BLaER1 (cell line): ENCODE results near the gene RNF40.

Experiments
- H3K27ac ChIP-seq: shearing (Covaris generic); formaldehyde crosslinking; 2 replicates; pipeline ENCODE4 v1.8.1; 2022
- H3K27me3 ChIP-seq: shearing (Covaris generic); formaldehyde crosslinking; 2 replicates; pipeline ENCODE4 v1.8.1; 2022
- H3K36me3 ChIP-seq: shearing (Covaris generic); formaldehyde crosslinking; 2 replicates; pipeline ENCODE4 v1.8.1; 2022
- H3K4me1 ChIP-seq: shearing (Covaris generic); formaldehyde crosslinking; 2 replicates; pipeline ENCODE4 v1.8.1; 2022
- H3K4me2 ChIP-seq: shearing (Covaris generic); formaldehyde crosslinking; 2 replicates; pipeline ENCODE4 v1.8.1; 2022
- H3K4me3 ChIP-seq: shearing (Covaris generic); formaldehyde crosslinking; 2 replicates; pipeline ENCODE4 v1.8.1; 2022
- H3K9ac ChIP-seq: shearing (Covaris generic); formaldehyde crosslinking; 2 replicates; pipeline ENCODE4 v1.8.1; 2022
- H3K9me3 ChIP-seq: shearing (Covaris generic); formaldehyde crosslinking; 2 replicates; pipeline ENCODE4 v1.8.1; 2022
- H4K20me1 ChIP-seq: shearing (Covaris generic); formaldehyde crosslinking; 2 replicates; pipeline ENCODE4 v1.8.1; 2022
- Cebpa-rat ChIP-seq: shearing (Covaris generic); IDR thresholded peaks from 2 replicates; pipeline ENCODE4 v1.8.1; 2022

The RNF40 gene

DNA sequence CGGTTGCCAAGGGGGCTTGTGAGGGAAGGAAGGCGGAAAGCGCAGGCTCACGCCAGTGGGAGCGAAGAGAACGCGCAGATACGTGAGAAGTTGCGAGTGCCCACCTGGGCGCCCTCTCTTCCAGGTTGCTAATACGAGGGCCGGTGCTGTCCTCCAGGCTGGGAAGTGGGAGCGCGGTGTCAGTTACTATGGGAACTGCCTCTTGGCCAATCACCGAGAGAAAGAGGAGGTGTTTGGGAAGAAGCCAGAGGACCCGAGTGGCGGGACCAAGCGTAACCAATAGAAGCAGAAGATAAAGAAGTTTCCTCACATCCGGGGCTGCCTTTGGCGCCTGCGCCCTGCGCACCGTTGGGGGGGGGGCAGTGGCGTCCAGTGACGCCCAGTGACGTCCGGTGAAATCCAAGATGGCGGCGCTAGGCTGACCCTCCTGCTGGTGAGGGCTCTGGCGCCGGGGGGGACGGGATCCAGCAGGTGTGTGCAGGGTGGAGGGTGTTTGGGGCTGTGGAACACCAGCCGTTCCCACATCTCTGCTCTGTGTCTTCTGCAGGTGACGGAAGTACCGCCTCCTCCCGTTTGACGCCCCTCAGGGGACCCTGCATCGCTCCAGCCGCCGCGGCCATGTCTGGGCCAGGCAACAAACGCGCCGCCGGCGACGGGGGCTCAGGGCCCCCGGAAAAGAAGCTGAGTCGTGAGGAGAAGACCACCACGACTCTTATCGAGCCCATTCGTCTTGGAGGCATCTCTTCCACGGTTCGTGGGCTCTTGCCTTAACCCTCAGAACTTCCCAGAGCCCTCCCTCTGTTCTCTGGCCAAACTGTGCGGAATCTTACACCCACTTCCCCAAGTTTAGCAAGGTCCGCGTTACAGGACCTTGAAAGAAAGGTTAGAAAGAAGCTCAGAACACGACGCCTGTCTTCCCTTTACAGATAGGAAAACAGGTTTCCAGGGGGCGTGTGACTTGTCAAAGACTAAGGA lies at the start of gene RNF40, which contains the start of gene CFAP119:
TSS of gene RNF40 (plus strand) at position 395 of the 975 bp plus-strand sequence. CDS start at position 619, 224 bp downstream.
TSS of gene CFAP119 (minus strand) at position 135 of the 975 bp plus-strand sequence. CDS start 314 bp downstream, outside the sequence.
- Histone ChIP-seq H3K36me3 (peaks cover 66% of the 10 kb centered on the region), H3K27me3 (no peaks in the 10 kb centered on the region), H3K4me2 (peak within 1 kb of the TSS; percentile 94), H3K4me1 (peaks cover 50% of the 10 kb centered on the region), H3K4me3 (peak within 1 kb of the TSS; percentile 88), H3K9ac (peak within 1 kb of the TSS; percentile 86), H3K9me3 (no peaks in the 10 kb centered on the region), H4K20me1 (peaks cover 49% of the 10 kb centered on the region), H3K27ac (peak within 1 kb of the TSS; percentile 84)
- TF ChIP-seq Cebpa-rat, result peak; percentile 78

DNA sequence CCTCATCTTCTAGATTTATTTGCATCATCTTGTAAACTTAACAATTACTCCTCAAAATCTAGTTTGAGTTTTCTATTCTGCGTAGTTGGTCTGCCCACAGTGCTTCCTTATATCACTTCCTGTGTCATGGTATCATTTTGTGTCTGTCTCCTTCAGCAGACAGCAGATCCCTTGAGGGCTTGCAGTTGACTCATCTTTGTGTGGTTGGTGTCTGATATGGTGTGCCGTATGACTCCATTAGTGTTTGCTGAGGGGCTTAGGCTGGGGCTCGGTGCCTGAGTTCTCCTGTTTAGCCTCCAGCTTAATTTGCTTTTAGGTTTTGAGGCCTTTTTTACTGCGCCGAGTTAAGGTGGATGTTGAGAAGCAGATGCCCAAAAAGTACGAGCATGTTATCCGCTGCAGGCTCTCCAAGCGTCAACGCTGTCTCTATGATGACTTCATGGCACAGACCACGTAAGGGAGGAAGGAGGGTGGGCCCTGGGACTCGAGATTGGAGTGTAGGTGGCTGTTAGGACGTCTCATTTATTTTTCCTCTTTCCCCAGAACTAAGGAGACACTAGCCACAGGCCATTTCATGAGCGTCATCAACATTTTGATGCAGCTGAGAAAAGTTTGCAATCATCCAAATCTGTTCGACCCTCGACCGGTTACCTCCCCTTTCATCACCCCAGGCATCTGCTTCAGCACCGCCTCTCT lies 46.2 kb upstream of the RNF40 start:
- Histone ChIP-seq H3K4me3 (no peak overlapping the region), H3K4me1 (peaks cover 19% of the 10 kb centered on the region), H3K9me3 (no peaks in the 10 kb centered on the region), H3K4me2 (peak overlapping the region; percentile 43), H3K27me3 (no peaks in the 10 kb centered on the region), H4K20me1 (peaks cover 85% of the 10 kb centered on the region), H3K36me3 (peaks cover 100% of the 10 kb centered on the region), H3K9ac (peak overlapping the region; percentile 27; the same call in 1 of the 2 replicates), H3K27ac (peak overlapping the region; percentile 26; the same call in 1 of the 2 replicates)
- TF ChIP-seq Cebpa-rat, result no peak

DNA sequence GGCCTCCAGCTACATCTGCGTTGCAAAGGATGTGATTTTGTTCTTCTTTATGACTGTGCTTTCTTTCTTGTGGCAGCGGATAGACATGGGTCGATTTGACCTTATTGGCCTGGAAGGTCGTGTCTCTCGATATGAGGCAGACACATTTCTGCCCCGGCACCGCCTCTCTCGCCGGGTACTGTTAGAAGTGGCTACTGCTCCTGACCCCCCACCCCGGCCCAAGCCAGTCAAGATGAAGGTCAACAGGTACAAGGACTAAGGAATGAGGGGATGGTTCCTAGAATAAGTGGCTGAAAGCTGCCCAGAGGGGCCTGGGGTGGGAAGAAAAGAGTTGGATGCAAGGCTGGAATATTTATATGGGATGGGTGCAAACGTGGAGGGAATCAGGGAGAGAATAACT lies 42.0 kb upstream of the RNF40 start:
- Histone ChIP-seq H3K4me3 (no peak overlapping the region), H3K4me2 (no peak overlapping the region), H3K27ac (no peak overlapping the region), H3K36me3 (peaks cover 100% of the 10 kb centered on the region), H4K20me1 (peaks cover 98% of the 10 kb centered on the region), H3K9ac (no peak overlapping the region), H3K9me3 (no peaks in the 10 kb centered on the region), H3K27me3 (no peaks in the 10 kb centered on the region), H3K4me1 (peaks cover 13% of the 10 kb centered on the region)
- no peak for TF ChIP-seq Cebpa-rat

DNA sequence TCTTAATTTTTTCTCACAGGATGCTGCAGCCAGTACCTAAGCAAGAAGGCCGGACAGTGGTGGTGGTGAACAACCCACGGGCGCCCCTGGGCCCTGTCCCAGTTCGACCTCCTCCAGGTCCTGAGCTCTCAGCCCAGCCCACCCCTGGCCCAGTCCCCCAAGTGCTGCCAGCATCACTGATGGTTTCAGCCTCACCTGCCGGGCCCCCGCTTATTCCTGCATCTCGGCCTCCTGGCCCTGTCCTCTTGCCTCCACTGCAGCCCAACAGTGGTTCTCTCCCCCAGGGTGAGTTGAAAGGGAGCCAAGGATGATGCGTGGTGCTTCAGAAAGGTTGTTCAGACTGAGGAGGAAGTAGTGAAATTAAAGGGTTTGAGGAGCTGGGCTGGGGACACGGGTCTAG lies 41.4 kb upstream of the RNF40 start:
- Histone ChIP-seq H3K27ac (no peak overlapping the region), H3K4me1 (peaks cover 7% of the 10 kb centered on the region), H3K4me2 (no peak overlapping the region), H3K27me3 (no peaks in the 10 kb centered on the region), H3K9ac (no peak overlapping the region), H3K9me3 (no peaks in the 10 kb centered on the region), H3K4me3 (no peak overlapping the region), H4K20me1 (peaks cover 98% of the 10 kb centered on the region), H3K36me3 (peaks cover 100% of the 10 kb centered on the region)
- TF ChIP-seq Cebpa-rat, result no peak

DNA sequence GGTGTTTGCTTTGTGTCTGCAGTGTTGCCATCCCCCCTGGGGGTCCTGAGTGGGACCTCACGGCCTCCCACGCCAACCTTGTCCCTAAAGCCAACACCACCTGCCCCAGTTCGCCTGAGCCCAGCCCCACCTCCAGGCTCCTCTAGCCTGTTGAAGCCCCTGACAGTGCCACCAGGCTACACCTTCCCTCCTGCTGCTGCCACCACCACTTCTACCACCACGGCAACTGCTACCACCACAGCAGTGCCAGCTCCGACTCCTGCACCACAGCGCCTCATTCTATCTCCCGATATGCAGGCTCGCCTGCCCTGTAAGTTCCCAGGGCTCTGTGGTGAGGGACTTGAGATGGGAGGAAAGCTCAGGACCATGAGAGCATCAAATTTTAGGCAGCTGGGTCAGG lies 41.0 kb upstream of the RNF40 start:
- H3K27me3 ChIP-seq, result no peaks in the 10 kb centered on the region
- H3K36me3 ChIP-seq, result peaks cover 100% of the 10 kb centered on the region
- no peak overlapping the region for H3K27ac ChIP-seq
- H3K9me3 ChIP-seq, result no peaks in the 10 kb centered on the region
- H3K4me2 ChIP-seq, result no peak overlapping the region
- H3K4me3 ChIP-seq, result no peak overlapping the region
- H3K9ac ChIP-seq, result no peak overlapping the region
- no peak for TF ChIP-seq Cebpa-rat
- H3K4me1 ChIP-seq, result peaks cover 2% of the 10 kb centered on the region
- H4K20me1 ChIP-seq, result peaks cover 98% of the 10 kb centered on the region

DNA sequence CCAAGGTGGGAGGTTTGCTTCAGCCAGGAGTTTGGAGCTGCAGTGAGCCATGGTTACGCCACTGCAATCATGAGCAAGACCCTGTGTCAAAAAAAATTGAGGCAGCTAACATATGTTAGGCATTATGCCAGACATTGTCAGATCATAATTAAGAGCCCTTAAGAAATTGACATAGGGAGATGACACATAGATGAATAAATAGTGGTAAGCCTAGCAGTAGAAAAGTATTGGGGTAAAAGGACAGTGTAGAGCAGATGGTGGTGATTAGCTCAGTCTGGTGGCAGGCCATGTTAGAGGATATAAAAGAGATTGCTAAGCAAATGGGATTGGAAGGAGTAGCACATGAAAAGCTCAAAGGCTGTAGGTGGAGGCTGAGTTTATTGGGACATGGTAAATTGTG lies 40.5 kb upstream of the RNF40 start:
- no peak overlapping the region for H3K27ac ChIP-seq
- H3K36me3 ChIP-seq, result peaks cover 100% of the 10 kb centered on the region
- H4K20me1 ChIP-seq, result peaks cover 98% of the 10 kb centered on the region
- no peak for TF ChIP-seq Cebpa-rat
- H3K9ac ChIP-seq, result no peak overlapping the region
- H3K9me3 ChIP-seq, result no peaks in the 10 kb centered on the region
- no peak overlapping the region for H3K4me2 ChIP-seq
- H3K4me3 ChIP-seq, result no peak overlapping the region
- H3K4me1 ChIP-seq, result no peaks in the 10 kb centered on the region
- H3K27me3 ChIP-seq, result no peaks in the 10 kb centered on the region

DNA sequence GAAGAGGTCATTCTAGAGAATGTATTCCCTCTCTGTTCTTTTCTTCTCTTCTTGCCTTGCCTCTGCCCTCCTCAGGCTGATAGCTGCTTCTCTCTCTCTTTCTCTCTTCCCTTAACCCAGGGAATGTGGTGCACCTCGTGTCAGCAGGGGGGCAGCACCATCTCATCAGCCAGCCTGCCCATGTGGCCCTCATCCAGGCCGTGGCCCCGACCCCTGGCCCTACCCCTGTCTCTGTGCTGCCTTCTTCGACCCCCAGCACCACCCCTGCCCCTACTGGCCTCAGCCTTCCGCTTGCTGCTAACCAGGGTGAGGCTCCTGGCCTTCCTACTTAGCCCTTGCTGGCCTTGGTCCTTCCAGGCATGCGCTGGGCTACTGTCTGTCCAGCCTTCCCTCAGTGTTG lies 39.7 kb upstream of the RNF40 start:
- Histone ChIP-seq H3K9me3 (no peaks in the 10 kb centered on the region), H3K4me3 (no peak overlapping the region), H3K9ac (no peak overlapping the region), H3K27me3 (no peaks in the 10 kb centered on the region), H3K4me1 (no peaks in the 10 kb centered on the region), H3K4me2 (no peak overlapping the region), H3K27ac (no peak overlapping the region), H3K36me3 (peaks cover 100% of the 10 kb centered on the region), H4K20me1 (peaks cover 98% of the 10 kb centered on the region)
- TF ChIP-seq Cebpa-rat, result no peak

DNA sequence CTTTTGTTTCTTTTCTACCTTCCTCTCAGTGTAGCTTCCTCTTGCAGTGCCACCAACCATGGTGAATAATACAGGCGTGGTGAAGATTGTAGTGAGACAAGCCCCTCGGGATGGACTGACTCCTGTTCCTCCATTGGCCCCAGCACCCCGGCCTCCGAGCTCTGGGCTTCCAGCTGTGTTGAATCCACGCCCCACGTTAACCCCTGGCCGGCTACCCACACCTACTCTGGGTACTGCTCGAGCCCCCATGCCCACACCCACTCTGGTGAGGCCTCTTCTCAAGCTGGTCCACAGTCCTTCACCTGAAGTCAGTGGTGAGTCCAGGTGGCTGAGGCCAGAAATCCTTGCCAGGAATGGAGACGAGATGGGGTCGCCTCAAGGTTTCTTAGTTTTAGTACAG lies 39.2 kb upstream of the RNF40 start:
- Histone ChIP-seq H3K4me2 (no peak overlapping the region), H3K27me3 (no peaks in the 10 kb centered on the region), H3K9me3 (no peaks in the 10 kb centered on the region), H3K27ac (no peak overlapping the region), H3K4me3 (no peak overlapping the region), H3K36me3 (peaks cover 99% of the 10 kb centered on the region), H3K9ac (no peak overlapping the region), H3K4me1 (peaks cover 4% of the 10 kb centered on the region), H4K20me1 (peaks cover 98% of the 10 kb centered on the region)
- TF ChIP-seq Cebpa-rat, result no peak

DNA sequence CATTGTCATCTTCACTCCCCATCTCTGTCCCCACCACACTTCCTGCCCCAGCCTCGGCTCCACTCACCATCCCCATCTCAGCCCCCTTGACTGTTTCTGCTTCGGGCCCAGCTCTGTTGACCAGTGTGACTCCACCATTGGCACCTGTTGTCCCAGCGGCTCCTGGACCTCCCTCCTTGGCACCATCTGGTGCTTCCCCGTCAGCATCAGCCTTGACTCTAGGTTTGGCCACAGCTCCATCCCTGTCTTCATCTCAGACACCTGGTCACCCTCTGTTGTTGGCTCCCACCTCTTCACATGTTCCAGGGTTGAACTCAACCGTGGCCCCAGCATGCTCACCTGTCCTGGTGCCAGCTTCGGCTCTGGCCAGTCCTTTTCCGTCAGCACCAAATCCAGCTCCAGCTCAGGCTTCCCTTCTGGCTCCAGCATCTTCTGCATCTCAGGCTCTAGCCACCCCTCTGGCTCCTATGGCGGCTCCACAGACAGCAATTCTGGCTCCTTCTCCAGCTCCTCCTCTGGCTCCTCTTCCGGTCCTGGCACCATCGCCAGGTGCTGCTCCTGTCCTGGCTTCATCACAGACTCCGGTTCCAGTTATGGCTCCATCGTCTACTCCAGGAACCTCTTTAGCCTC lies 38.3 kb upstream of the RNF40 start:
- no peaks in the 10 kb centered on the region for H3K9me3 ChIP-seq
- H3K36me3 ChIP-seq, result peaks cover 97% of the 10 kb centered on the region
- H3K4me2 ChIP-seq, result no peak overlapping the region
- no peak overlapping the region for H3K27ac ChIP-seq
- H3K4me3 ChIP-seq, result no peak overlapping the region
- H4K20me1 ChIP-seq, result peaks cover 98% of the 10 kb centered on the region
- no peaks in the 10 kb centered on the region for H3K27me3 ChIP-seq
- H3K9ac ChIP-seq, result no peak overlapping the region
- peaks cover 13% of the 10 kb centered on the region for H3K4me1 ChIP-seq
- TF ChIP-seq Cebpa-rat, result no peak
